ENCODE measurements around the gene KCNK10. TPM values are rescaled to one million over a fixed set of nuclear protein-coding genes. Genes with fewer than 3 reads are reported as not detected.

Gene KCNK10
- total RNA-seq, 1 experiment from 2014 or later, result 0.96 TPM

DNA sequence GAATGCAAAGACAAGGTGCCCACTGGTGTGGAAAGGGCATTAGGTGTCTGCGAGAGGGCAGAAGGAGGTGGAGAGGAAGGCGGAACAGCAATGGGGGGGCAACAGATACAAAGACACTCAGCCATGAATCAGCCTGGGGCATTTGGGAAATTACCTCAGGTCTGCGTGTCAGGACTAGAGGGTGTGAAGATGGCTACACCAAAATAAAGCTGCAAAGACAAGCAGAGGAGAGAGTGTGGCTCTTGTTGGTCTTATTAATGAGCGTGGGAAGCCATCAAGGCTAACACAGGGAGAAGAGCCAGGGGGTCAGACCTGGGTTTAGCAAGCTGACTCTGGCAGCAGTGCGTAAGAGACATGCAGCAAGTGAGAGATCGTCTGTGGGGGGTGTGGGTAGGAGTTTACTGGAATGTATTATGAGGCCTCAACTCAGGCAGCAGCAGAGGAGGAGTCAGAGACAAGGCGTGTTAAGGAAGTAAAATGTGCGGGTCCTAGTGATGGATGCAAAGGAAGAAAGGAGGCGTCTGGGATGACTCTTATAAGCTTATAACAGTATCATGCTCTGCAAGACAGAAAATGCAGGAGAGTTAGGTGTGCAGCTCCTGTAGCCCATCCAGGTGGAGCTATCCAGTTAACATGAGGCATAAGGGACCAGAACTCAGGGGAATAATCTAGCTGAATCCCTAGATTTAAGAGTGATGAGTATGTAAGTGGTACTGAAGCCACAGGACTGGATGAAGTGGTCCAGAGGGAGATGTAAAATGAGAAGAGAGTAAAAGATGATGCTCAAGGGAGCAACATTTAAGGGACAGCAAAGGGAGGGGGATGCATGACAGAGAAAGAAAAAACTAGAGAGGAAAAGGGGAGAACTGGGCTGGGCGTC, 50.4 kb downstream of the KCNK10 start (continued):
- no peak for TF ChIP-seq ZNF532 (CRISPR knock-in tag; IDR thresholded peaks at IDR 0.05; ENCODE audit: borderline replicate concordance)
- TF ChIP-seq, protein P1, sequence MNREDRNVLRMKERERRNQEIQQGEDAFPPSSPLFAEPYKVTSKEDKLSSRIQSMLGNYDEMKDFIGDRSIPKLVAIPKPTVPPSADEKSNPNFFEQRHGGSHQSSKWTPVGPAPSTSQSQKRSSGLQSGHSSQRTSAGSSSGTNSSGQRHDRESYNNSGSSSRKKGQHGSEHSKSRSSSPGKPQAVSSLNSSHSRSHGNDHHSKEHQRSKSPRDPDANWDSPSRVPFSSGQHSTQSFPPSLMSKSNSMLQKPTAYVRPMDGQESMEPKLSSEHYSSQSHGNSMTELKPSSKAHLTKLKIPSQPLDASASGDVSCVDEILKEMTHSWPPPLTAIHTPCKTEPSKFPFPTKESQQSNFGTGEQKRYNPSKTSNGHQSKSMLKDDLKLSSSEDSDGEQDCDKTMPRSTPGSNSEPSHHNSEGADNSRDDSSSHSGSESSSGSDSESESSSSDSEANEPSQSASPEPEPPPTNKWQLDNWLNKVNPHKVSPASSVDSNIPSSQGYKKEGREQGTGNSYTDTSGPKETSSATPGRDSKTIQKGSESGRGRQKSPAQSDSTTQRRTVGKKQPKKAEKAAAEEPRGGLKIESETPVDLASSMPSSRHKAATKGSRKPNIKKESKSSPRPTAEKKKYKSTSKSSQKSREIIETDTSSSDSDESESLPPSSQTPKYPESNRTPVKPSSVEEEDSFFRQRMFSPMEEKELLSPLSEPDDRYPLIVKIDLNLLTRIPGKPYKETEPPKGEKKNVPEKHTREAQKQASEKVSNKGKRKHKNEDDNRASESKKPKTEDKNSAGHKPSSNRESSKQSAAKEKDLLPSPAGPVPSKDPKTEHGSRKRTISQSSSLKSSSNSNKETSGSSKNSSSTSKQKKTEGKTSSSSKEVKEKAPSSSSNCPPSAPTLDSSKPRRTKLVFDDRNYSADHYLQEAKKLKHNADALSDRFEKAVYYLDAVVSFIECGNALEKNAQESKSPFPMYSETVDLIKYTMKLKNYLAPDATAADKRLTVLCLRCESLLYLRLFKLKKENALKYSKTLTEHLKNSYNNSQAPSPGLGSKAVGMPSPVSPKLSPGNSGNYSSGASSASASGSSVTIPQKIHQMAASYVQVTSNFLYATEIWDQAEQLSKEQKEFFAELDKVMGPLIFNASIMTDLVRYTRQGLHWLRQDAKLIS (CRISPR knock-in tag; IDR thresholded peaks at IDR 0.05; ENCODE audit: borderline replicate concordance), result no peak
- TF ChIP-seq ESRRA (CRISPR knock-in tag; IDR thresholded peaks at IDR 0.05; ENCODE audit: borderline replicate concordance), result no peak
- TF ChIP-seq, protein P2, sequence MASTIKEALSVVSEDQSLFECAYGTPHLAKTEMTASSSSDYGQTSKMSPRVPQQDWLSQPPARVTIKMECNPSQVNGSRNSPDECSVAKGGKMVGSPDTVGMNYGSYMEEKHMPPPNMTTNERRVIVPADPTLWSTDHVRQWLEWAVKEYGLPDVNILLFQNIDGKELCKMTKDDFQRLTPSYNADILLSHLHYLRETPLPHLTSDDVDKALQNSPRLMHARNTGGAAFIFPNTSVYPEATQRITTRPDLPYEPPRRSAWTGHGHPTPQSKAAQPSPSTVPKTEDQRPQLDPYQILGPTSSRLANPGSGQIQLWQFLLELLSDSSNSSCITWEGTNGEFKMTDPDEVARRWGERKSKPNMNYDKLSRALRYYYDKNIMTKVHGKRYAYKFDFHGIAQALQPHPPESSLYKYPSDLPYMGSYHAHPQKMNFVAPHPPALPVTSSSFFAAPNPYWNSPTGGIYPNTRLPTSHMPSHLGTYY (CRISPR knock-in tag; IDR thresholded peaks at IDR 0.05), result no peak

DNA sequence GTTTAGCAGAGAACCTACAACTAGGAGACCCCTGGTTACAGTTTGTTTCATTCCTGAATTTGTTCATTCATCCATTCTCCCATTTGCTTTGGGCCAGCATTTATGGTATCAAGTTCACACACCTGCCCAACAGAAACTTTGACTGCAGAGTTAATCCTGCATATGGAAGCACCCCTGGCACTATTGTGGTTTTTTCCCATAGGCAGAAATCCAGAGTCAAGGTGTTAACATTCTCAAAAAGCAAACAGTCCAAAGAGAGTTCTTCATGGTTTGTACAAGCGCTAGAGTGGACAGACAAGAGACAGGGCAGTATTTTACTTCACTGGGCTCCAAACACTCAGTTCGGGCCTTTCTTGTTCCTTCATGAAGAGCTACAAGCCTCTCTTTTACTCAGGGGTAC, 51.9 kb downstream of the KCNK10 start:
- ATAC-seq (no peak), DNase-seq (ENCODE audit: low spot score) (no peak)
- H3K4me1 Mint-ChIP-seq, result peaks cover 7% of the 10 kb centered on the region
- CTCF ChIA-PET, result no interaction called here
- H3K27ac Mint-ChIP-seq, result no peak overlapping the region
- no peaks in the 10 kb centered on the region for H3K36me3 Mint-ChIP-seq
- no peaks in the 10 kb centered on the region; the same call in 1 of the 2 replicates for H3K9me3 Mint-ChIP-seq
- H3K4me3 Mint-ChIP-seq, result no peak overlapping the region
- H3K27me3 Mint-ChIP-seq (ENCODE audit: low read depth), result no peaks in the 10 kb centered on the region; the same call in none of the 2 replicates
- POLR2A ChIA-PET, result no interaction called here
- TF ChIP-seq E2F4 (CRISPR knock-in tag; IDR thresholded peaks at IDR 0.05; ENCODE audit: borderline replicate concordance, low read depth) (no peak), ZNF532 (CRISPR knock-in tag; IDR thresholded peaks at IDR 0.05; ENCODE audit: borderline replicate concordance) (no peak), ARID4B (CRISPR knock-in tag; IDR thresholded peaks at IDR 0.05; ENCODE audit: borderline replicate concordance) (no peak), PRRX2 (CRISPR knock-in tag; IDR thresholded peaks at IDR 0.05) (no peak)
- TF ChIP-seq, protein P3, sequence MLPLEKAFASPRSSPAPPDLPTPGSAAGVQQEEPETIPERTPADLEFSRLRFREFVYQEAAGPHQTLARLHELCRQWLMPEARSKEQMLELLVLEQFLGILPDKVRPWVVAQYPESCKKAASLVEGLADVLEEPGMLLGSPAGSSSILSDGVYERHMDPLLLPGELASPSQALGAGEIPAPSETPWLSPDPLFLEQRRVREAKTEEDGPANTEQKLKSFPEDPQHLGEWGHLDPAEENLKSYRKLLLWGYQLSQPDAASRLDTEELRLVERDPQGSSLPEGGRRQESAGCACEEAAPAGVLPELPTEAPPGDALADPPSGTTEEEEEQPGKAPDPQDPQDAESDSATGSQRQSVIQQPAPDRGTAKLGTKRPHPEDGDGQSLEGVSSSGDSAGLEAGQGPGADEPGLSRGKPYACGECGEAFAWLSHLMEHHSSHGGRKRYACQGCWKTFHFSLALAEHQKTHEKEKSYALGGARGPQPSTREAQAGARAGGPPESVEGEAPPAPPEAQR (CRISPR knock-in tag; IDR thresholded peaks at IDR 0.05), result no peak
- TF ChIP-seq, protein P4, sequence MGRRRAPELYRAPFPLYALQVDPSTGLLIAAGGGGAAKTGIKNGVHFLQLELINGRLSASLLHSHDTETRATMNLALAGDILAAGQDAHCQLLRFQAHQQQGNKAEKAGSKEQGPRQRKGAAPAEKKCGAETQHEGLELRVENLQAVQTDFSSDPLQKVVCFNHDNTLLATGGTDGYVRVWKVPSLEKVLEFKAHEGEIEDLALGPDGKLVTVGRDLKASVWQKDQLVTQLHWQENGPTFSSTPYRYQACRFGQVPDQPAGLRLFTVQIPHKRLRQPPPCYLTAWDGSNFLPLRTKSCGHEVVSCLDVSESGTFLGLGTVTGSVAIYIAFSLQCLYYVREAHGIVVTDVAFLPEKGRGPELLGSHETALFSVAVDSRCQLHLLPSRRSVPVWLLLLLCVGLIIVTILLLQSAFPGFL (CRISPR knock-in tag; IDR thresholded peaks at IDR 0.05; ENCODE audit: borderline replicate concordance), result no peak
